ENCODE results near the gene AXIN2.
"Not testable (repeated sequence)": the region's sequence is repeated elsewhere in the genome, so short reads cannot be mapped to it uniquely, and the experiment has no call there.

DNA sequence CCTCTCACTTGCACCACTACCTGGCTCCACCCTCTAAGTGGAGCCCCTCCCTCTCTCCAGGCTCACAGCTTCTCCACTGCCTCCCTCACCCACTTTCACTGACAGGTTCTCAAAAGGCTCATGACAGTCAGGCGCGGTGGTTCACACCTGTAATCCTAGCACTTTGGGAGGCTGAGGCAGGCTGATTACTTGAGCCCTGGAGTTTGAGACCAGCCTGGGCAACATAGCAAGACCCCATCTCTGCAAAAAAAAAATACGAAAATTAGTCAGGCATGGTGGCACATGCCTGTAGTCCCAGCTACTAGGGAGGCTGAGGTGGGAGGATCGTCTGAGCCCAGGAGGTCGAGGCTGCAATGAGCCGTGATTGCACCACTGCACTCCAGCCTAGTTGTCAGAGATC, 56.8 kb downstream of the AXIN2 start:
- TF ChIP-seq, protein P1, sequence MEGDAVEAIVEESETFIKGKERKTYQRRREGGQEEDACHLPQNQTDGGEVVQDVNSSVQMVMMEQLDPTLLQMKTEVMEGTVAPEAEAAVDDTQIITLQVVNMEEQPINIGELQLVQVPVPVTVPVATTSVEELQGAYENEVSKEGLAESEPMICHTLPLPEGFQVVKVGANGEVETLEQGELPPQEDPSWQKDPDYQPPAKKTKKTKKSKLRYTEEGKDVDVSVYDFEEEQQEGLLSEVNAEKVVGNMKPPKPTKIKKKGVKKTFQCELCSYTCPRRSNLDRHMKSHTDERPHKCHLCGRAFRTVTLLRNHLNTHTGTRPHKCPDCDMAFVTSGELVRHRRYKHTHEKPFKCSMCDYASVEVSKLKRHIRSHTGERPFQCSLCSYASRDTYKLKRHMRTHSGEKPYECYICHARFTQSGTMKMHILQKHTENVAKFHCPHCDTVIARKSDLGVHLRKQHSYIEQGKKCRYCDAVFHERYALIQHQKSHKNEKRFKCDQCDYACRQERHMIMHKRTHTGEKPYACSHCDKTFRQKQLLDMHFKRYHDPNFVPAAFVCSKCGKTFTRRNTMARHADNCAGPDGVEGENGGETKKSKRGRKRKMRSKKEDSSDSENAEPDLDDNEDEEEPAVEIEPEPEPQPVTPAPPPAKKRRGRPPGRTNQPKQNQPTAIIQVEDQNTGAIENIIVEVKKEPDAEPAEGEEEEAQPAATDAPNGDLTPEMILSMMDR (IDR thresholded peaks at IDR 0.05; ENCODE audit: borderline replicate concordance, extremely low read depth, low read length, poor library complexity, severe bottlenecking) = not testable (repeated sequence)
- TF ChIP-seq EZH2 (IDR thresholded peaks at IDR 0.05; ENCODE audit: borderline replicate concordance, low read depth, low read length, severe bottlenecking) = not testable (repeated sequence)
